Measurements from ENCODE around the gene PRC1. TPM values are rescaled to one million over a fixed set of nuclear protein-coding genes. Genes with fewer than 3 reads are reported as not detected.

PRC1 gene
- total RNA-seq, 2 donors from 2014 or later = 115 to 233 TPM

Other genes starting within 250 kb of the PRC1 start
- 100 to 1,000 TPM; 381 to 721 TPM for gene FURIN, start 125.9 kb downstream of the PRC1 start, total RNA-seq
- 10 to 100 TPM; 83.9 to 91.4 TPM for gene FES, start 110.0 kb downstream of the PRC1 start, total RNA-seq
- 100 to 1,000 TPM in 1 of 2 donors, 10 to 100 TPM in 1; 99.8 to 225 TPM for gene MAN2A2, start 91.2 kb downstream of the PRC1 start, total RNA-seq
- 10 to 100 TPM; 18.9 to 32.4 TPM for gene HDDC3, start 62.0 kb downstream of the PRC1 start, total RNA-seq
- 100 to 1,000 TPM in 1 of 2 donors, 10 to 100 TPM in 1; 75.5 to 112 TPM for gene UNC45A, start 59.2 kb downstream of the PRC1 start, total RNA-seq
- 10 to 100 TPM; 37.7 to 58.7 TPM for gene RCCD1, start 39.7 kb downstream of the PRC1 start, total RNA-seq
- gene VPS33B, start 28.1 kb upstream of the PRC1 start, total RNA-seq = 10 to 100 TPM; 22.2 to 34.4 TPM
- under 1 TPM; 0.12 to 0.20 TPM for gene SV2B, start 105.7 kb upstream of the PRC1 start, total RNA-seq

Data from activated naive CD4-positive, alpha-beta T cell treated with anti-CD3 and anti-CD28 coated beads, Interleukin-2, amount 50 U/mL, for 72 hours (primary cell).